M059J (cell line): ENCODE measurements around the gene GAB2. TPM values are rescaled to one million over a fixed set of nuclear protein-coding genes. Genes with fewer than 3 reads are reported as not detected.
A peak's percentile ranks its signal among the peaks of the same experiment; 100 is the strongest.
"Not testable (repeated sequence)": the region's sequence is repeated elsewhere in the genome, so short reads cannot be mapped to it uniquely, and the experiment has no call there.

Experiments used
- DNase-seq: peaks from one replicate; pipeline ENCODE4 v3.0.0-alpha.2; 2012; ENCODE audit warnings: low read depth
- total RNA-seq: library from RNA; depleted of rRNA; stranded (reverse); fragments of >200 nt; shearing (Covaris generic); gene quantifications from 2 replicates; pipeline ENCODE4 v1.2.3, GENCODE V29; 2014

The GAB2 gene
- total RNA-seq, 1 experiment from 2014 or later = 2.9 TPM

DNA sequence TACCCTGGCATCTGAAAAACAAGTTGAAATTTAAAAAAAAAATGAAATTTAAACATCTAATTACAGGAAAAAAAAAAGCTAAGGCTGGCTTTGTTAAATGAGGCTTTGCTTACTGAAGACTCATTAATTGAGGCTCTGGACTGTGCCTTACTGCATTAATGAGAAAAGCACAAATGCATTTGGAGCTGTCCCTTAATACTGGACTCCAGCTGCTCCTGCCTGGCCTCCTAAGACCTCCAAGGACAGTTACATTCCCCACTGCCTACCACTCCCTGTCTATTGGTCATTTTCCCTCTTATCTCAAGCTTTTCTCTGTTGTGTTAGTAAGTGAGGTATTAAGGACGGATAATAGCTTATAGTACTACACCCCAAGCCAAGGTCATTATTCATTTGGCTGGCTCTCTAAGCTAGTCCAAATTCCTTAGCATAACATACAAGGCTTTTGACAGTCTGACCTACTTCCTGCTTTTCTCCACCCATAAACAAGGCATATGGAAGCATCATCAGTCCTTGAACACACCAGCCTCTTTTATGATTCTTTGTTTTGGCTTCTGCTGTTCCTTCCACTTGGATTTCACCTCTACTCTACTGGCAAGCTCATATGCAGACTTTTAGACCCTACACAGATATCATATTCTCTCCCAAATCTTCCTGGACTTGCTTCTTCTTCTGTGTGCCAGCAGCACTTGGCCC, 166.4 kb downstream of the GAB2 start:
- DNase-seq = peak; percentile 20

- DNase-seq = no peak
These were observed 167.5 kb downstream of the GAB2 start for GRCh38 chr11:78250099-78250498.

DNA sequence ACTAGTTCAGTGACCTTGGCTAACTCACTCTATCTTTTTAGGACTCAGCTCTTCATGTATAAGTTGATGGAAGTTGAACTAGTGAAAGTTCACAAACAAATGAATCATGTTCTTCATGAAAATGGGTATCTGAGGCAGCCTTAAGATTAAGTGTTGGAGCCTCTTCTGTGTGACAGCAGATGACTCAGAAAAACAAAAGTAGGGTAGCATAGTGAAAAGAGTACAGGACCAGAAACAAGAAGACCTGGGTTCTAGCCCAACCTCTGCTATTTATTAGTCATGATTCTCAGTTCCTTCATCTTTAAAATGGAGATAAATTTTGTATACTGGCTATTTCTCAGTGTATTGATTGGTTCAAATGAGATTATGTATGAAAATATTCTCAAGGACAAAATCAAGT, 168.7 kb downstream of the GAB2 start:
- no peak for DNase-seq

DNA sequence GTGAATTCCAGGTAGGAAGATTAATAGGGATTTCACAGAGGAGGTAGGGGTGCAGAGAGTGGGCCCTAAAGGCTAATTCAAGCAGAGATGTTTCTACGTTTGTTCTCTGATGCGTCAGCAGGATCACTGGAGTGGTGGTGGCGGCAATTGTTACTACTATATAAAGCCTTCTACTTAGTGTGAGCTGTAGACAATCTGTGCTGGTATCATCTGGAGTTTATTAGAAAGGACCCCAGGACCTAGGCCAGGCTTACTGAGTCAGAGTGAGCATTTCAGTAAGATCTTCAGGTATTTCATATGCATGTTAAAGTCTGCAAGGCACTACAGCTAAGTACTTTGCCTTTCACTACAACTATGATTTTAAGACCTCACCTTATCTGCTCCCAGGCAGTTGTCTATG, 169.4 kb downstream of the GAB2 start:
- DNase-seq = no peak

- DNase-seq = peak; percentile 86
These were observed 172.9 kb downstream of the GAB2 start for GRCh38 chr11:78244546-78245255.

DNA sequence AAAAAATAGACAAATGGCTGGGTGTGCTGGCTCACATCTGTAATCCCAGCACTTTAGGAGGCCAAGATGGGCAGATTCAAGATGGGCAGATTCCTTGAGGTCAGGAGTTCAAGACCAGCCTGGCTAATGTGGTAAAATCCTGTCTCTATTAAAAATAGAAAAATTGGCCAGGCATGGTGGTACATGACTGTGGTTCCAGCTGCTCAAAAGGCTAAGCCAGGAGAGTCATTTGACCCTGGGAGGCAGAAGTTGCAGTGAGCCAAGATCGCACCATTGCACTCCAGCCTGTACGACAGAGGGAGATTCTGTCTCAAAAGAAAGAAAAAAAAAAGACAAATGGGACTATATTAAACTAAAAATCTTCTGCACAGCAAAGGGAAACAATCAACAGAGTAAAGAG, 173.5 kb downstream of the GAB2 start:
- peak; percentile 75 for DNase-seq

- no peak for DNase-seq
These were observed 176.1 kb downstream of the GAB2 start for GRCh38 chr11:78241475-78241874.

DNA sequence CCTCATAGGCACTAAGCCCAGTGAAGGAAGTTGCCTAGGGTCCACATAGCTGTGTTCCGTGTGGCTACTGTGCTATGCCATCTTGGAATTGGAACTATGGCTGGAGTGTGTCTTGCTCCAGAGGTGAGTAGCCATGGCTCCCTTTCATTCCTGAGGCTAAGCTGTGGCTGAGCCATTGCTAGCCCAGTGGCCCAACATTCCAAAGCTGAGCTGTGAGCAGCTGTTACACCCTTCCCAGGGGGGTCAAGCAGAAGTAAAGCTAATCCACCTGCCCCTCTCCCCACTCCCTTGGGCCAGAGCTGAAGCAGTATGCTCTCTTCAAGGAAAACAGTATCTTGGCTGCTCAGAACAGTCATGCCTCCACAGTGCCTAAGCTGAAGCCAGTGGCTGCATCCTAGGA, 177.8 kb downstream of the GAB2 start:
- no peak for DNase-seq

DNA sequence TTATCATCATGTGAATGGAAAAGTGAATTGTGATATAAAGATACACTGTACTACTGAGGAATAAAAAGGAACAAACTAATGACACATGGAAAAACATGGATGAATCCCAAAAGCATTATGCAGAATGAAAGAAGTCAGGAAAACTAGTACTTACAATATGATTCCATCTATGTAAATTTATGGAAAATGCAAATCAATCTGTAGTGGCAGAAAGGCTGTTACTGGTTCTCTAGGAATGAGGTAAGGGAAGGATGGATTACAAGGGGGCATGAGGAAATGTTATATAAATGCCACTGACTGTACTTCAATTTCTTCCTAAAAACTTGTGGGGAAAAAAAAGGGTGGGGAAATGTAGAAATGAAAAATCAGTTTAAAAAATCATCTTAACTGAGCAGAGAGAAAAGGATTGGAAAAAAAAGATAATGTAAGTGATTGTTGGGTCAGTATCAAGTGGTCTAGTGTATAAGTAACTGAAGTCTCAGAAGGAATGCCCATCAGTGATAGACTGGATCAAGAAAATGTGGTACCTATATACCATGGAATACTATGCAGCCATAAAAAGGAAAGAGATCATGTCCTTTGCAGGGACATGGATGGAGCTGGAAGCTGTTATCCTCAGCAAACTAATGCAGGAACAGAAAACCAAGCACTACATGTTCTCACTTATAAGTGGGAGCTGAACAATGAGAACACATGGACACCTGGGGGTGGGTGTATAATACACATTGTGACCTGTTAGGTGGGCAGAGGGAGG, 180.2 kb downstream of the GAB2 start:
- DNase-seq = no peak

DNA sequence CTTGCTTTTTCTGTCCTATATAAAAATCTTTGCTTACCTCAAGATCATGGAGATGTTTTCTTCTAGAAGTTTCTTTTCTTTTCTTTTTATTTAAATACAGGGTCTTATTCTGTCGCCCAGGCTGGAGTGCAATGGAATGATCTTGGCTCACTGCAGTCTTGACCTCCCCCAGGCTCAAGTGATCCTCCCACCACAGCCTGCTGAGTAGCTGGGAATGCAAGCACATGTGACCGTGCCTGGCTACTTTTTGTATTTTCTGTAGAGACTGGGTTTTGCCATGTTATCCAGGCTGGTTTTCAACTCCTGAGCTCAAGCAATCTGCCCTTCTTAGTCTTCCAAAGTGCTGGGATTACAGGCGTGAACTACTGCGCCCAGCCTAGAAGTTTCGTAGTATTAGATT, 183.6 kb downstream of the GAB2 start:
- no peak for DNase-seq

DNA sequence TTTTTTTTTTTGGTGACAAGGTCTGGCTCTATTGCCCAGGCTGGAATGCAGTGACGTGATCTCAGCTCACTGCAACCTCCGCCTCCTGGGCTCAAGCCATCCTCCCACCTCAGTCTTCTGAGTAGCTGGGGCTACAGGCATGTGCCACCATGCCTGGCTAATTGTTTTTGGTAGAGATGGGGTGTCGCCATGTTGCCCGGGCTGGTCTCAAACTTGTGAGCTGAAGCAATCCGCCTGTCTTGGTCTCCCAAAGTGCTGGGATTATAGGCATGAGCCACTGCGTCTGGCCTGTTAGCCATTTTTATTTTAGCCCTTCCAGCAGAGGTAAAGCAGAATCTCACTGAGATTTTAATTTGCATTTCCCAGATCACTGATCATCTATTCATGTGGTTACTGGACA, 184.6 kb downstream of the GAB2 start:
- DNase-seq = not testable (repeated sequence)

GRCh38 chr11:78231962-78232501, 185.6 kb downstream of the GAB2 start:
- DNase-seq = peak; percentile 88

DNA sequence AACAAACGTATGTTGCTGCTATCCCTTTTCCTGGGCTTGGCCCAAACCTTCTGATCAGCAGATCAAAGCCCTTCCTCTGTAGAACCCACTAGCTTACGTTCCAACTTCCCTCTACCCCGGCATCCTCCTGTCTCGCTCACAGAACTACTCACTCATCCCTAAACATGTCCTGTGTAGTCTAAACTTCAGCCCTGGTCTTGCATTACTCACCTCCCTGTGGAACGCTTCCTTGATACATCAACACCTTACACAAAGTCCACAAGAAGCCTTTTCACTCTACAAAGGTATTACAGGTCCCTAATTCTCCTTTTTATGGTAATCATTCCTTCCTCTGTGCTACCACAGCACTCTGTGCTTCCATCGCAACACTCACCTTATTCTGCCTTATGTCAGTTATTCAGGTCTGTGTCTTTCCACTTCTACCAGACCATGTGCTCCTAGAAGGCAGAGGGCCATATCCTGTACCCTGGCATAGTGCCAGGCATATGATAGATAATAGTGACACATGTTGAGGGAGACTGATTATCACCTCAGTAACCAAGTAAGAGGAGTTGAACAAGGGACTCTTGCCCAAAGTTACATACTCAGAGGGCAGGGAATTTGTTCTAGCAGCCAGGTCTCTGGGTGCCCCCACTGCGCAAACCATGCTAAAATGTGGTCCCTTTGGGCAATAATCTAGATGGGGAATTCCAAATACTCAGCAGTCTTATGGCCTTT, 187.3 kb downstream of the GAB2 start:
- DNase-seq = no peak

DNA sequence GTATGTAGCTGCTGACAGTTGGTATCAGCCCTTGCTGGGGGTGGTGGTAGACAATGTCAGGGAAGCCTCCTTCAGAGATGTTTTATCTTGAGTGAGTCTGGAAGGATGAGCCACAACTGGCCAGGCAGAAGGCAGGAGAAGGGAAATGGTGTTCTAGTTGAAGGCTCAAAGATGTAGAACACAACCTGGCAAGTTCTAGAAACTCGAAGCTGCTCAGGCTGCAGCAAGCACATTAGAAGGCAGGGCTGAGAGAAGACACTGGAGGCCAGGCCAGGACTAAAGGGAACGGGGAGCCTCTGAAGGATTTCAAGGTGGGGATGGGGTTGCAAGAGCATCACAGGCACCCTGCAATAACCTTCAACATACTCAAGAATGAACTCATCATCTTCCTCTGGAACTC, 188.5 kb downstream of the GAB2 start:
- no peak for DNase-seq

- peak; percentile 66 for DNase-seq
These were observed 189.2 kb downstream of the GAB2 start for GRCh38 chr11:78228467-78228866.

DNA sequence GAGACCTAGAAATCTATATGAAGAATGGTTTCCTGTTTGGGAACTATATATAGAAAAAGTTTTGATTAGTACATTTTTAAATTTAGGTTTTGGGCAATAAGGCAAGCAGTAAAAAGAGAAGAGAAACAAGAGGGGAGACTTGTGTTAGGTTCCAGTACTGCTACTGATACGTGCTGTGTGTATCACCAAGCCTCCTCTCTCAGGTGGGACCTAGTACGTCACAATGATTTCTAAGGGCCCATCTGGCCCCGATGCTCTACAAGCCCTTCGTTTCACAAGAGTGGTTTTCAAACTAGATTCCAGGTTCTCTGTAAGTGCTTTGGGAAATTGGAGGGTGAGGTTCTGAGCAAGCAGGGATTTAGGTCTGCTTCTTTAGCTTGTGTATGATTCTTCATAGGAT, 189.7 kb downstream of the GAB2 start:
- DNase-seq = no peak

DNA sequence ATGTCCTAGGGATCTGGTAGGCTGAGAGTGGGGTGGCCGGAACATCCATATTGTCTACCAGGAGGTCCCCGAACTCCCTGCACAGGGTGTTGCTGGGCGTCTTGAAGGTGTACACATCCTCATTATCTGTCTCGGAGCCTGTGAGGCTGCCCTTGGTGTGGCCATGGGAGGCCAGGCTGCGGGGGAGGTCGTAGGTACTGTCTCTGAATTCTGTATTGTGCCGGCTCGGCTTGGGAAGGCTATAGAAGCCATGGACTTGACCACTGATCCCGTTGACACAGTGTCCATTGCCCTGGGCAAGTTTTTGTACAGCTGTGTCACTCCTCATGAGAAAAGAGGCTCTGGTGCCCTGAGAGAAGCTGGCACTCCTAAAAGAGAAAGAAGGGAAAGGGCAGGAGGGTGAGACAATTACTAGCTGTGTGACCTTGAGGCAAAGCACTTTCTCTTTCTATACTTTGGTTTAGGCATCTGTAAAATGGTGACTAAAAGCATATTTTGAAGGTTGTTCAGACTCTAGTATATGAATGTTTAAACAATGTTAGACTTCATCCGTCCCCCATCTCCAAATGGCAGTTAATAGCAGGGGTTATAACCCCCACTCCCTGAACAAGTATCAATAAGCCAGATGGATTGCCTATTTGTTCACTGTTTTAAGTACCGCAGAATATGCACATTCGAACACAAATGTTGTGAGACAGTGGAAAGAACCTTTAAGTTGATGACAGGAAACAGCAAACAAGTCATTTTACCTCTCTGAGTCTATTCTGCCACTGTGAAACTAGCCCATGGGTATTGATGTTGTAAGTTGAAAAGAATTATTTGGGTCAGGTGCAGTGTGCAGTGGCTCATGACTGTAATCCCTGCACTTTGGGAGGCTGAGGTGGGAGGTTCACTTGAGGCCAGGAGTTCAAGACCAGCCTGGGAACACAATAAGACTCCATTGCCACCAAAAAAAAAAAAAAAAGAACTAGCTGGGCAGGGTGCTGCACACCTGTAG, 190.6 kb downstream of the GAB2 start:
- peak; percentile 12 for DNase-seq

GRCh38 chr11:78224906-78225420, 192.7 kb downstream of the GAB2 start:
- DNase-seq = no peak

DNA sequence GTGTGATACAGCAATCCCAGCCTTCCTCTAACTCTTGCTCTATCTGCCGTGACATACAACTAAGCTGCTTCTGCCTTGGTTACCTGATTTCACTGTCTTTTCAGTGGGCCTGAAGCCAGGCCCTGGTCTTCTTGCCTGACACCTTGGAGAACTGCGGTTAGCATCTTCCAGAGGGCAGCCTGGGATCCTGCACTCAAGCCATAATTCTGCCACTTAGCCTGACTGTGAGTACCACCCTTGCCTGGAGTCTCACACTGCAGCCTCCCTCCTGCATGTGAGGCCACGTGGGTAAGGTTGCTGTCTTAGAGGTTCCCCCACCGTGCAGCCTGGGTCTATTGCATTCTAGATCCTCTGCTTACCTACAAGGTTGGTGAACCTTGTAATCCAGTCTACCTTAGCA, 193.1 kb downstream of the GAB2 start:
- no peak for DNase-seq

GRCh38 chr11:78223320-78223954, 194.2 kb downstream of the GAB2 start:
- DNase-seq = no peak
